HG03139 (cell line): ENCODE results near the gene TAF4.

Source experiments
- ATAC-seq: cut with Tn5 transposase; IDR thresholded peaks from one replicate; pipeline ENCODE4 v1.9.1; 2021; ENCODE audit not compliant: unreplicated experiment

Gene TAF4

GRCh38 chr20:62025394-62025793, 40.3 kb downstream of the TAF4 start:
- no peak for ATAC-seq

GRCh38 chr20:62023935-62024334, 41.7 kb downstream of the TAF4 start:
- ATAC-seq: no peak

- ATAC-seq: no peak
These were observed 43.0 kb downstream of the TAF4 start for GRCh38 chr20:62022575-62023139.

GRCh38 chr20:62021793-62022385, 43.8 kb downstream of the TAF4 start:
- no peak for ATAC-seq

- ATAC-seq: no peak
These were observed 44.6 kb downstream of the TAF4 start for GRCh38 chr20:62020935-62021701.

- no peak for ATAC-seq
These were observed 45.7 kb downstream of the TAF4 start for GRCh38 chr20:62019881-62020492.

GRCh38 chr20:62019144-62019805, 46.4 kb downstream of the TAF4 start:
- ATAC-seq: no peak

- ATAC-seq: no peak
These were observed 47.1 kb downstream of the TAF4 start for GRCh38 chr20:62018437-62019143.

GRCh38 chr20:62015540-62016288, 50.0 kb downstream of the TAF4 start:
- ATAC-seq: no peak

GRCh38 chr20:62014889-62015537, 50.7 kb downstream of the TAF4 start:
- no peak for ATAC-seq

GRCh38 chr20:62014488-62014775, 51.2 kb downstream of the TAF4 start:
- ATAC-seq: no peak

GRCh38 chr20:62012631-62013030, 53.0 kb downstream of the TAF4 start:
- no peak for ATAC-seq

- no peak for ATAC-seq
These were observed 53.6 kb downstream of the TAF4 start for GRCh38 chr20:62011938-62012534.

GRCh38 chr20:62011403-62011790, 54.3 kb downstream of the TAF4 start:
- no peak for ATAC-seq

- no peak for ATAC-seq
These were observed 54.9 kb downstream of the TAF4 start for GRCh38 chr20:62010551-62011402.

GRCh38 chr20:62009869-62010445, 55.7 kb downstream of the TAF4 start:
- ATAC-seq: no peak

GRCh38 chr20:62009322-62009721, 56.4 kb downstream of the TAF4 start:
- ATAC-seq: no peak

GRCh38 chr20:62008643-62009183, 57.0 kb downstream of the TAF4 start:
- ATAC-seq: no peak
